SJCRH30 (cell line): ENCODE results near the gene TOMM20. TPM values are rescaled to one million over a fixed set of nuclear protein-coding genes. Genes with fewer than 3 reads are reported as not detected.

ENCODE experiments used
- DNase-seq, 2 experiments: peaks; one replicate each; pipeline ENCODE4 v3.0.0-alpha.2; 2015 to 2020
- H3K27ac ChIP-seq: fragments of 250-450 bp; sonication (Bioruptor Pico); 2 replicates; pipeline ENCODE4 v1.5.1; 2020; ENCODE audit warnings: mild to moderate bottlenecking, moderate library complexity
- H3K27me3 ChIP-seq: fragments of 250-450 bp; sonication (Bioruptor Pico); 2 replicates; pipeline ENCODE4 v1.5.1; 2020; ENCODE audit warnings: mild to moderate bottlenecking, moderate library complexity
- H3K36me3 ChIP-seq: fragments of 250-450 bp; sonication (Bioruptor Pico); 2 replicates; pipeline ENCODE4 v1.5.1; 2020; ENCODE audit warnings: mild to moderate bottlenecking, moderate library complexity
- H3K4me1 ChIP-seq: fragments of 250-450 bp; sonication (Bioruptor Pico); 2 replicates; pipeline ENCODE4 v1.5.1; 2020; ENCODE audit warnings: mild to moderate bottlenecking, moderate library complexity
- H3K4me3 ChIP-seq: fragments of 250-450 bp; sonication (Bioruptor Pico); 2 replicates; pipeline ENCODE4 v1.5.1; 2020; ENCODE audit warnings: mild to moderate bottlenecking, moderate library complexity
- H3K9me3 ChIP-seq: fragments of 250-450 bp; sonication (Bioruptor Pico); replicated peaks from 2 replicates; pipeline ENCODE4 v1.5.1; 2020; ENCODE audit warnings: mild to moderate bottlenecking, moderate library complexity
- total RNA-seq: library from RNA; depleted of rRNA; stranded (reverse); fragments of >200 nt; shearing (Covaris generic); gene quantifications from 2 replicates; pipeline ENCODE4 v1.2.3, GENCODE V29; 2014

TOMM20 gene
- total RNA-seq, 1 experiment from 2014 or later: 157 TPM

GRCh38 chr1:235124665-235125064, 4.0 kb downstream of the TOMM20 start:
- Histone ChIP-seq H3K4me3 (no peak overlapping the region), H3K9me3 (no peaks in the 10 kb centered on the region), H3K36me3 (peaks cover 55% of the 10 kb centered on the region), H3K27me3 (no peaks in the 10 kb centered on the region), H3K27ac (no peak overlapping the region), H3K4me1 (no peaks in the 10 kb centered on the region)
- DNase-seq: no peak

- Histone ChIP-seq H3K27ac (no peak overlapping the region), H3K27me3 (no peaks in the 10 kb centered on the region), H3K9me3 (no peaks in the 10 kb centered on the region), H3K4me1 (no peaks in the 10 kb centered on the region), H3K4me3 (no peak overlapping the region), H3K36me3 (peaks cover 60% of the 10 kb centered on the region)
- no peak for DNase-seq
Observed at GRCh38 chr1:235124111-235124510, 4.5 kb downstream of the TOMM20 start.

- DNase-seq: no peak
- H3K36me3 ChIP-seq: peaks cover 77% of the 10 kb centered on the region
Observed at GRCh38 chr1:235122348-235122747, 6.3 kb downstream of the TOMM20 start.

GRCh38 chr1:235113183-235113917, 15.3 kb downstream of the TOMM20 start:
- no peak for DNase-seq
- H3K4me3 ChIP-seq: no peak overlapping the region
- no peak overlapping the region for H3K27ac ChIP-seq
- peaks cover 88% of the 10 kb centered on the region for H3K36me3 ChIP-seq
- no peaks in the 10 kb centered on the region for H3K9me3 ChIP-seq
- no peaks in the 10 kb centered on the region for H3K4me1 ChIP-seq
- no peaks in the 10 kb centered on the region for H3K27me3 ChIP-seq

More at GRCh38 chr1:235122348-235122747, 6.3 kb downstream of the TOMM20 start:
- H3K4me3 ChIP-seq: no peak overlapping the region
- H3K9me3 ChIP-seq: no peaks in the 10 kb centered on the region
- no peaks in the 10 kb centered on the region for H3K27me3 ChIP-seq
- H3K27ac ChIP-seq: no peak overlapping the region
- no peaks in the 10 kb centered on the region for H3K4me1 ChIP-seq

- H3K9me3 ChIP-seq: no peaks in the 10 kb centered on the region
- H3K4me1 ChIP-seq: no peaks in the 10 kb centered on the region
- no peaks in the 10 kb centered on the region for H3K27me3 ChIP-seq
- H3K36me3 ChIP-seq: peaks cover 80% of the 10 kb centered on the region
- H3K27ac ChIP-seq: no peak overlapping the region
- DNase-seq: no peak
- H3K4me3 ChIP-seq: no peak overlapping the region
Observed at GRCh38 chr1:235112297-235113182, 16.1 kb downstream of the TOMM20 start.

DNA sequence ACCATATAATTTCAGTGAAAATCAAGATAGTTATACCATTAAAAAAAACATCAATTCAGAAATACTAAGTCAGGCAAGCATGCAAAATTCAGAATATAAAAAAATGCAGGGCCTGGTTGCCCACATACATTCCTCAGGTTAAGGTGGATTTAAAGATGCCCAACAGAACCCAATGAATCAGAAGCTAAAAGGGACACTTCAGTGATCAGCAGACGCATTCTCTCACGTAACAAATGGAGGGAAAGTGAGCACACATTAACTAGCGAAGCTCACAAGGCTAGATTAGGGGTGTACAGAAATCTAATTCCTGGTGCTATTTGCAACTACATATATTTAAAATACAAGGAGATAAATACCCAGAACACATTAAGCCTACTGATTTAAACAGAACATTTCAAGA, 17.5 kb downstream of the TOMM20 start:
- DNase-seq: no peak
- H3K4me3 ChIP-seq: no peak overlapping the region
- H3K36me3 ChIP-seq: peaks cover 74% of the 10 kb centered on the region
- H3K9me3 ChIP-seq: no peaks in the 10 kb centered on the region
- no peaks in the 10 kb centered on the region for H3K4me1 ChIP-seq
- H3K27me3 ChIP-seq: no peaks in the 10 kb centered on the region
- H3K27ac ChIP-seq: no peak overlapping the region

- Histone ChIP-seq H3K27ac (no peak overlapping the region), H3K9me3 (no peaks in the 10 kb centered on the region), H3K36me3 (peaks cover 51% of the 10 kb centered on the region), H3K4me3 (no peak overlapping the region), H3K27me3 (no peaks in the 10 kb centered on the region), H3K4me1 (no peaks in the 10 kb centered on the region)
- DNase-seq: no peak
Observed at GRCh38 chr1:235108876-235109275, 19.8 kb downstream of the TOMM20 start.

GRCh38 chr1:235108185-235108593, 20.4 kb downstream of the TOMM20 start:
- Histone ChIP-seq H3K4me3 (no peak overlapping the region), H3K36me3 (peaks cover 44% of the 10 kb centered on the region), H3K4me1 (peaks cover 2% of the 10 kb centered on the region; the same call in 1 of the 2 replicates), H3K9me3 (no peaks in the 10 kb centered on the region), H3K27me3 (no peaks in the 10 kb centered on the region), H3K27ac (no peak overlapping the region)
- no peak for DNase-seq

- H3K4me3 ChIP-seq: no peak overlapping the region
- no peaks in the 10 kb centered on the region for H3K9me3 ChIP-seq
- peaks cover 38% of the 10 kb centered on the region for H3K36me3 ChIP-seq
- H3K27me3 ChIP-seq: no peaks in the 10 kb centered on the region
- no peak for DNase-seq
- peaks cover 5% of the 10 kb centered on the region; the same call in 1 of the 2 replicates for H3K4me1 ChIP-seq
- H3K27ac ChIP-seq: no peak overlapping the region
Observed at GRCh38 chr1:235107368-235108184, 21.1 kb downstream of the TOMM20 start.

DNA sequence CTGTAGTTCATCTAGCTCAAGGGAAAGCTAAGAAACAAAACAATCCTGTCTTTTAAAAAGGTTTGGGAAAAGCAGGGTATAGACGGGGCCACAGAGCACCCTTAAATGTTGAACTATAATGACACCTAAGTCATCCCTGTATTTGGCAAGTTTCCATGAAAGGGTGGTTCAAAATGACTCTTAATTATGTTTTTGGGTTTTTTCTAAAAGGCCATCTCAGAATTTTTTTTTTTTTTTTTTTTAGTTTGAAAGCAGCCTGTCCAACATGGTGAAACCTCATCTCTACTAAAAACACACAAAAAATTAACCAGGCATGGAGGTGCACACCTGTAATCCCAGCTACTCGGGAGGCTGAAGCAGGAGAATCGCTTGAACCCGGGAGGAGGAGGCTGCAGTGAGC, 22.2 kb downstream of the TOMM20 start:
- peaks cover 5% of the 10 kb centered on the region; the same call in 1 of the 2 replicates for H3K4me1 ChIP-seq
- no peaks in the 10 kb centered on the region for H3K27me3 ChIP-seq
- H3K4me3 ChIP-seq: no peak overlapping the region
- DNase-seq: no peak
- no peaks in the 10 kb centered on the region for H3K9me3 ChIP-seq
- peaks cover 27% of the 10 kb centered on the region for H3K36me3 ChIP-seq
- no peak overlapping the region for H3K27ac ChIP-seq

DNA sequence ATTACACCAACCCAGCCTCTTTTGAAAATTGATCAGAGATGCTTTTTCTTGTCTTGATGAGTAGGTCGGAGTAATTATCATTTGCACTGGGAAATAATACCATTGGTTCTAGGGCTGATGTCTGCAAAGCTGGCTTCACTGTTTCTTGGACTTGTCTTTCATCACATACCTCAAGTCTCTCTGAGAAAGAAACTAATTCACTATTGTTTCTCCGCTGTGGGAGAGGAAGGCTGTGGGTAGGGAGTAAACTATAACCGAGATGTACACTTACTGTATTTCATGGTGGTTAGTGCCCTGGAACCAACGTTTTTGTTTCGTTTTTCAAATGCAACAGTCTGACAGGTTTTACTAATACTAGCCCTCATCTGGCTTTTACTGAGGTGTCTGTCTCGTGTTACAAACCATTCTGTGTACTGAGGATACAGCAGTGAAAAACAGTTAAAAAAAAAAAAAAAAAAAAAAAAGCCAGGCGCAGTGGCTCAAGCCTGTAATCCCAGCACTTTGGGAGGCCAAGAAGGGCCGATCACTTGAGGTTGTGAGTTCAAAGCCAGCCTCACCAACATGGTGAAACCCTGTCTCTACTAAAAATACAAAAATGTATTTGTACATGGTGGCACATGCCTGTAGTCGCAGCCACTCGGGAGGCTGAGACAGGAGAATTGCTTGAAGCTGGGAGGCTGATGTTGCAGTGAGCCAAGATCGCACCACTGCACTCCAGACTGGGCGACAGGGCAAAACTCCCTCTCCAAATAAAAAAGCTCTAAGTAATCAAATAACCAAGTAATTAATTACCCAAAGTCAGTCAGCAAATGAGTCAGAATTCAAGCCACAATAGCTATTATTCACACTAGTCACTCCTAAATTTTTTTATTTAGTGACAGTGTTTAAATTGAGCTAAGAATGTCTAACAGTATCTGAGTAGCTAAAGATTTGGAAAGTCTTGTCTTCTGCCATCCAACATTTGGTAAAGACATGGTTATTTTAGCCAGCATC, 23.3 kb downstream of the TOMM20 start:
- H3K9me3 ChIP-seq: no peaks in the 10 kb centered on the region
- H3K27ac ChIP-seq: no peak overlapping the region
- H3K4me1 ChIP-seq: peaks cover 10% of the 10 kb centered on the region; the same call in 1 of the 2 replicates
- H3K27me3 ChIP-seq: no peaks in the 10 kb centered on the region
- no peak overlapping the region for H3K4me3 ChIP-seq
- peak in 1 of 2 experiments; percentile 39 for DNase-seq
- peaks cover 18% of the 10 kb centered on the region for H3K36me3 ChIP-seq

- Histone ChIP-seq H3K4me3 (no peak overlapping the region), H3K27ac (no peak overlapping the region), H3K27me3 (no peaks in the 10 kb centered on the region), H3K9me3 (no peaks in the 10 kb centered on the region), H3K4me1 (peaks cover 20% of the 10 kb centered on the region), H3K36me3 (peaks cover 5% of the 10 kb centered on the region)
- DNase-seq: peak; percentile 34 to 54
Observed at GRCh38 chr1:235102993-235103411, 25.6 kb downstream of the TOMM20 start.

DNA sequence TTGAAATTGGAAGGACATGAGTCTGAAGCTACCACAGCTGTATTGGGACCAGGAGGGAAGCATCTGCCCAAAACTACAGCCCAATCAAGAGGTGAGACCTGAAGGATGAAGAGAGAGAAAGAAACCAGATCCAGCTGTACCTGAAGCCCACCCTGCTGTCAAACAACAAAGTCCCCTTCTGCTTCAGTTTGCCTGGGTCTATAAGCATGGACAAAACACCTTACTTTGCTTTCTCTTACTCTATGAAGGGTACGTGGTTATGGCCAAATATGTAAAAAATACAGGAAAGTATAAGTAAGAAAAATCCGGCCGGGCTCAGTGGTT, 26.4 kb downstream of the TOMM20 start:
- Histone ChIP-seq H3K4me3 (no peak overlapping the region), H3K27me3 (no peaks in the 10 kb centered on the region), H3K9me3 (no peaks in the 10 kb centered on the region), H3K4me1 (peaks cover 20% of the 10 kb centered on the region), H3K36me3 (peaks cover 5% of the 10 kb centered on the region; the same call in 1 of the 2 replicates), H3K27ac (no peak overlapping the region)
- no peak for DNase-seq
